NCI-H69 (cell line): ENCODE results near the gene RMND5B.
"Not testable (repeated sequence)": the region's sequence is repeated elsewhere in the genome, so short reads cannot be mapped to it uniquely, and the experiment has no call there.

Experiments
- DNase-seq: peaks from one replicate; lab custom pipeline; 2025; lab: John Stamatoyannopoulos, UW

RMND5B gene

DNA sequence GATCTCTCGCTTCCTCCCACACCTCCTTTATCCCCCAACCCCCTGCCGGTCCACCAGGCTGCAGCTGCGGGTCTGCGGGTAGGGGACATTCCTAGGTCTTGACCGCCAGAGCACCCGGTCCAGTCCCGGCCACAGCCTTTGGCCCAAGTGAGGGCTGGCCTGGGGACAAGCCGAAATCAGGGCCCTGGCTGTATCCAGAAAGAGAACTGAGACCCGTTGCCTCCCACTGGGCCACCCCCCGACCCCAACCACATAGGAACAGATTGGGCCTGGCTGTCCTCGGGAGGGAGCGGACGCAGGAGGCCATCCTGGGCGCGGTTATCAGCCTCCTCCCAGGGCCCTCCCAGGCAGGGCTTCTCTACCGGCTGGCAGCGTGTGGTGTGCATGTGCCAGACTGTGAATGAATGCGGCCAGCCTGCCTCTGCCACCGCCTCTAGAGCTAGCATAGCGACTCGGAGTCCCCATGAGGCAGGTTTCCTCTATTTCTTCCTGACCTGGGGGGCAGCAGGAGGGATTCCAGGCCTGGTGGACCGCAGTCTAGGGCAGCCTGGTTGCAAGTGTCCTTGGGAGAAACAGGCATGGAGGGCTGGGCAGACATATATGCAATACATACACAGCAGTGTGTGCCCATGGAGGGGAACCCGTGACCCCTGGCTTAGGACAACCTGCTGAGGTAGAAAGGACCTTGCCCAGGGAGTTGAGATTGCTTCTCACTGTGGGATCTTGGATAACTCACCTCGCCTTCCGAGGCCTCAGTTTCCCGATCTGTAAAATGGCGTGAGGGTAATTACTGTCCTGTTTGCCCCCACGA lies 16.3 kb upstream of the RMND5B start:
- peak; percentile 38 for DNase-seq

DNA sequence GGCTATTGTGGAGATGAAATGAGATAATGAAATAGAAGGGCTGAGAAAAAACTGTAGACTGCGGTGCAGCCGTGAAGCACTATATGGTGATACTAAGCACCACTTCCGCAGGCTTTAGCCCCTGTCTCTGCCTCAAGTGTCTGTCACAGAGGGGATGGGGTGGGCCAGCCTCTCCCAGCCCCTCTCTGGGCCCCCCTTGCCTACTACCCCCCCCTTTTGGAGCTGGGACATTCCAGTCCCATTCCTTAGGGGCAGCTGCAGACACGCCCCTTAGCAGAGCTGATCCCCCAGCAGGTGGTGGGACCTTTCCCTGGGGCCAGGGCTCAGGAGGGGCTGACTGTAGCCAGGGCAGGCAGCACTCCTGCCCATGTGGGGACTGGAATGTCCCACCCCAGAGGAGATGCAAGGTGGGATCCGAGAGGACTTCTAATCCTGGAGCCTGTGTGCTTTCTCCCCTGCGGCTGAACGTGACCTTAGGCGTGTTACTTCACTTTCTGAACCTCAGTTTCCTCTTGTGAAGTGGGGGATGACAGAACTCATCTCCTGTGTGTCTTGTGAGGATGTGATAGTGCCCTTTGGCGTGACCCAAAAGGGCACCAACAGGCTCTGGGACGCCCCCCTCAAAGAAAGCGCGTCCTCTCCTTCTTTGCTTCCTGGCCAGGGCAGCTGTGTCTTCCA lies 15.5 kb upstream of the RMND5B start:
- no peak for DNase-seq

GRCh38 chr5:178115814-178116142 lies 15.0 kb upstream of the RMND5B start:
- DNase-seq, result no peak

- DNase-seq, result no peak
These were observed 14.5 kb upstream of the RMND5B start for GRCh38 chr5:178116143-178116885.

GRCh38 chr5:178117923-178118701 lies 12.7 kb upstream of the RMND5B start:
- no peak for DNase-seq

GRCh38 chr5:178119915-178120606 lies 10.8 kb upstream of the RMND5B start:
- DNase-seq, result no peak

GRCh38 chr5:178120607-178121357 lies 10.0 kb upstream of the RMND5B start:
- peak; percentile 98 for DNase-seq

GRCh38 chr5:178121391-178122276 lies 9.2 kb upstream of the RMND5B start:
- no peak for DNase-seq

- DNase-seq, result no peak
These were observed 8.5 kb upstream of the RMND5B start for GRCh38 chr5:178122346-178122745.

GRCh38 chr5:178123094-178123965 lies 7.5 kb upstream of the RMND5B start:
- no peak for DNase-seq

- DNase-seq, result no peak
These were observed 6.6 kb upstream of the RMND5B start for GRCh38 chr5:178123966-178124925.

- no peak for DNase-seq
These were observed 5.4 kb upstream of the RMND5B start for GRCh38 chr5:178125253-178125906.

DNA sequence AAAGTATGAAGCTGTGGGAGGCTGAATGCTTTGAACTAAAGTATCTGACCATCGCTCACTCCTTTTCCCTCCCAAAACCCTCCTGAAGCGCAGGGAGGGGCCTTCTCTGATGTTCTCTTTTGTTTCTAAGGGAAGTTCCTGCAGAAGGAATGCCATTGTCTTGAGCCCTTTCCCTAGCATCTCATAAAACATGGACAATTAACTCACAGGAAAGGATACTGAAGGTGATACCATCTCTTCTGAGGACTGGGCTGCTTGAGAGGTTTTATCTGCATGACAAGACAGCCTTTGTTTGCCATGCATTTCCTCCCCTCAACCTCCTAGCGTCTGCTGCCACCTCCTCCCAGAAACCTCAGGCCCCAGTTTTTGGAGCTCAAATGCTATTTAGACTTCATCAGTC lies 4.3 kb upstream of the RMND5B start:
- no peak for DNase-seq

DNA sequence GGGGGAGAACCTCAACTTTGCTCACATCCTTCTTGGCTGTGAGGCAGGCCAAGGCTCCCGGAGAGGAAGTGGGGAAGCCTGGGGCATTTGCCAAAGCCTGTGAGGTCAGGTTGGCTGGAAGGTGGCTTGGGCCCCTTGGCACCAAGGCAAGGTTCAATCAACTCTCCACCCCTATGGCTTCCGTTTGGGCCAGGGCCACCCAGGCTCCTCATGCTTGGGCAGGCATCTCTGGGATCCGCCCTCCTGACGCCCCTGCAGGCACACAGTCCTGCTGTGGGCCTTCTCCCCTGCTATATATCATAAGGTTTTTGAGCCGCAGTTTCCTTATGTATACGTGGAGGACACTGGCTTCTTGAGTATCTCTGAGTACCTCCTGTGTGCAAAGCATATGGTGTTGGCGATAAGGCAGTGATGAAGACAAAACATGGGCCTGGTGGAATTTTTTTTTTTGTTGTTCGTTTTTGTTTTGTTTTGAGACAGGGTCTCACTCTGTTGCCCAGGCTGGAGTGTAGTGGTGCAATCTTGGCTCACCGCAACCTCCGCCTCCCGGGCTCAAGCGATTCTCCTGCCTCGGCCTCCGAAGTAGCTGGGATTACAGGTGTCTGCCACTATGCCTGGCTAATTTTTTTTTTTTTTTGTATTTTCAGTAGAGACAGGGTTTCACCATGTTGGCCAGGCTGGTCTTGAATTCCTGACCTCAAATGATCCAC lies 3.4 kb upstream of the RMND5B start:
- not testable (repeated sequence) for DNase-seq

- DNase-seq, result no peak
These were observed 1.5 kb upstream of the RMND5B start for GRCh38 chr5:178129296-178129695.

GRCh38 chr5:178130234-178130575 lies 609 bp upstream of the RMND5B start:
- DNase-seq, result not testable (repeated sequence)
